ENCODE results near the gene CNN2. TPM values are rescaled to one million over a fixed set of nuclear protein-coding genes. Genes with fewer than 3 reads are reported as not detected.
A peak's percentile ranks its signal among the peaks of the same experiment; 100 is the strongest.

CNN2 gene
- total and polyA plus RNA-seq, 2 of the 8 experiments (the other 6 are each of a cell fraction or from before 2014, with no cell fraction given) = 189 to 551 TPM

DNA sequence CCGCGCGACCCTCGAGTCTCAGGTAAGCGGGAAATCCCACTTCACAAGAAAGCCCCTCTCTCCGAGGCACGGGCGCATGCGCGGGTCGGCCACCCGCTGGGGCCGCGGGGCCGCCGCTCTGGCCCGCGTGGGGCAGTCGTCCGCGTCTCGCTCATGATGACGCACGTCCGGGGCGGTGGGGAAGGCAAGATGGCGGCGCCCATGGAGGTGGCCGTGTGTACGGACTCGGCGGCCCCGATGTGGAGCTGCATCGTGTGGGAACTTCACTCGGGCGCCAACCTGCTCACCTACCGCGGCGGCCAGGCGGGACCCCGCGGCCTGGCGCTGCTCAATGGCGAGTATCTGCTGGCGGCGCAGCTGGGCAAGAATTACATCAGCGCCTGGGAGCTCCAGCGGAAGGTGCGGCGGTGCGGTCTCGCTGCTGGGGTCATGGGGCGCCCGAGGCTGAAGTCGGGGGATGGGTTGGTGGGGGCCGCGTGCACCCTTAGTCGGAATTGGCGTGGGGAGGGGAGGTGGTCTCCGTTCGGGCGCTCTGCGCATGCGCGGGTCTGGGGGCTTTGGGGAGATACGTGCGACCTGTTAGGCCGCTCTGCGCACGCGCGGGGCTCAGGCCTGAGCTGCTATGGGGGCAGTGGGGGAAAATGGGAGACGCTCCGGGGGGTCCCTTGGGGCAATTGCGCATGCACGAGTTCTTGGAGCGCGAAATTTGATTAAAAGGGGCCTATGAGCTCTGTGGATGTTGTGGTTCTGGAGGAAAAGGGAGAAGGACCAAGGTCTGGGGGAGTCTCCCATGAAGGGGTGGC lies 42.0 kb upstream of the CNN2 start, which contains the start of gene WDR18 (continued):
- no peak for TF ChIP-seq NANOG (IDR thresholded peaks at IDR 0.05; ENCODE audit: insufficient read depth, low read depth, low read length, poor library complexity, severe bottlenecking)
- peak; percentile 91 for TF ChIP-seq ASH2L (IDR thresholded peaks at IDR 0.05; ENCODE audit: low read length)
- TF ChIP-seq RBBP5 (IDR thresholded peaks at IDR 0.05; ENCODE audit: borderline replicate concordance, low read depth, low read length) = peak; percentile 89; the same call in 1 of the 2 replicates
- TF ChIP-seq RAD21 (IDR thresholded peaks at IDR 0.05 in 1 of 2, conservative IDR thresholded peaks at IDR 0.05 in 1 of 2; ENCODE audit: low read depth in 2 of 2, low read length in 2 of 2) = no peak
- peak; percentile 98 for TF ChIP-seq KDM5A (IDR thresholded peaks at IDR 0.05; ENCODE audit: low read length)
- no peak for TF ChIP-seq BRCA1 (IDR thresholded peaks at IDR 0.05; ENCODE audit: low read depth, low read length)
- peak; percentile 24; the same call in 1 of the 2 replicates for TF ChIP-seq SP1 (IDR thresholded peaks at IDR 0.05; ENCODE audit: low read depth, low read length)
- TF ChIP-seq BACH1 (IDR thresholded peaks at IDR 0.05; ENCODE audit: low read length) = peak; percentile 76
- peak; percentile 82; the same call in 1 of the 2 replicates for TF ChIP-seq GABPA (IDR thresholded peaks at IDR 0.05; ENCODE audit: borderline replicate concordance, insufficient read depth, low read length)
- TF ChIP-seq KDM4A (IDR thresholded peaks at IDR 0.05; ENCODE audit: low read depth, low read length, severe bottlenecking) = peak; percentile 90
- TF ChIP-seq CEBPB (IDR thresholded peaks at IDR 0.05; ENCODE audit: low read depth, low read length) = no peak
- TF ChIP-seq RXRA (IDR thresholded peaks at IDR 0.05; ENCODE audit: insufficient read depth, low read depth, low read length) = no peak
- TF ChIP-seq, protein P1, sequence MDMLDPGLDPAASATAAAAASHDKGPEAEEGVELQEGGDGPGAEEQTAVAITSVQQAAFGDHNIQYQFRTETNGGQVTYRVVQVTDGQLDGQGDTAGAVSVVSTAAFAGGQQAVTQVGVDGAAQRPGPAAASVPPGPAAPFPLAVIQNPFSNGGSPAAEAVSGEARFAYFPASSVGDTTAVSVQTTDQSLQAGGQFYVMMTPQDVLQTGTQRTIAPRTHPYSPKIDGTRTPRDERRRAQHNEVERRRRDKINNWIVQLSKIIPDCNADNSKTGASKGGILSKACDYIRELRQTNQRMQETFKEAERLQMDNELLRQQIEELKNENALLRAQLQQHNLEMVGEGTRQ (IDR thresholded peaks at IDR 0.05; ENCODE audit: low read length) = no peak
- TF ChIP-seq JUN (IDR thresholded peaks at IDR 0.05; ENCODE audit: low read depth, low read length) = no peak
- TF ChIP-seq CREB1 (IDR thresholded peaks at IDR 0.05) = peak; percentile 98
- no peak for TF ChIP-seq SAP30 (IDR thresholded peaks at IDR 0.05; ENCODE audit: insufficient read depth, insufficient replicate concordance, low read length)
- TF ChIP-seq TAF1 (IDR thresholded peaks at IDR 0.05; ENCODE audit: low read depth, low read length) = peak; percentile 91
- TF ChIP-seq SIRT6 (IDR thresholded peaks at IDR 0.05; ENCODE audit: low read length) = no peak
- TF ChIP-seq SRF (IDR thresholded peaks at IDR 0.05; ENCODE audit: low read depth, low read length) = peak; percentile 55
- peak; percentile 66 to 76 for TF ChIP-seq POLR2A (IDR thresholded peaks at IDR 0.05; ENCODE audit: control extremely low read depth in 1 of 2, low read depth in 2 of 2, low read length in 2 of 2)
- TF ChIP-seq POLR2AphosphoS5 (IDR thresholded peaks at IDR 0.05; ENCODE audit: low read depth, low read length) = peak; percentile 91

Data from H1 (cell line).